T-cell (primary cell): Measurements from ENCODE around the gene SLC6A6. TPM values are rescaled to one million over a fixed set of nuclear protein-coding genes. Genes with fewer than 3 reads are reported as not detected.
A peak's percentile ranks its signal among the peaks of the same experiment; 100 is the strongest.

Experiments used
- ATAC-seq, 4 experiments: fragments of 200-7000 bp in 3 of 4; fragments of 150-1000 bp in 1 of 4; cut with Tn5 transposase; replicated peaks in 1 of 4; 1 replicate in 3 of 4; 2 replicates in 1 of 4; pipeline ENCODE4 v1.10.0; 2021; ENCODE audit warnings: moderate library complexity in 3 of 4, mild to moderate bottlenecking in 2 of 4, moderate number of reproducible peaks in 1 of 4
- CTCF ChIA-PET, 2 donors: fragments of 300-600 bp; sonication (Branson Sonifier 250); formaldehyde crosslinking; loops; one replicate each; lab custom pipeline; 2022; ENCODE audit warnings: antibody characterized with exemption in 2 of 2; lab: Charles Lee
- POLR2A ChIA-PET, 2 donors: fragments of 300-600 bp; sonication (Branson Sonifier 250); formaldehyde crosslinking; loops; one replicate each; lab custom pipeline; 2022; ENCODE audit warnings: antibody characterized with exemption in 2 of 2; lab: Charles Lee
- DNase-seq, 35 experiments: peaks; one replicate each; pipeline versions ENCODE4 v3.0.0 to v3.0.0-alpha.2; 2013 to 2023
- H3K27ac ChIP-seq: one replicate; pipeline ENCODE4 v1.5.1; 2013; ENCODE audit warnings: low read length
- H3K27me3 ChIP-seq, 2 experiments: replicated peaks in 1 of 2; 1 replicate in 1 of 2; 2 replicates in 1 of 2; pipeline versions ENCODE4 v1.6.1 to v1.7.0; 2013; ENCODE audit warnings: low read length in 1 of 2, mixed read lengths in 1 of 2; ENCODE audit not compliant: control insufficient read depth in 2 of 2, insufficient read depth in 2 of 2; ENCODE audit errors: extremely low read depth in 1 of 2
- H3K36me3 ChIP-seq, 2 donors: 1 replicate in 1 of 2; 2 replicates in 1 of 2; pipeline versions ENCODE4 v1.6.1 to v1.7.0; 2013; ENCODE audit warnings: low read length in 1 of 2; ENCODE audit not compliant: control insufficient read depth in 2 of 2, insufficient read depth in 1 of 2; ENCODE audit errors: extremely low read depth in 1 of 2
- H3K4me1 ChIP-seq, 2 experiments: 1 replicate in 1 of 2; 2 replicates in 1 of 2; pipeline versions ENCODE4 v1.6.1 to v1.7.0; 2013; ENCODE audit warnings: low read length in 2 of 2, mixed read lengths in 1 of 2; ENCODE audit not compliant: insufficient read depth in 2 of 2, control insufficient read depth in 1 of 2; ENCODE audit errors: extremely low read depth in 1 of 2
- H3K4me3 ChIP-seq, 2 donors: 1 replicate in 1 of 2; 2 replicates in 1 of 2; pipeline versions ENCODE4 v1.5.1 to v1.7.0; 2013; ENCODE audit warnings: mild to moderate bottlenecking in 2 of 2, low read length in 1 of 2, moderate library complexity in 1 of 2; ENCODE audit not compliant: control insufficient read depth in 1 of 2; ENCODE audit errors: extremely low read depth in 1 of 2
- H3K9me3 ChIP-seq: 2 replicates; pipeline ENCODE4 v1.7.0; 2013
- H3K27ac Mint-ChIP-seq, 2 donors: one replicate each; pipeline ENCODE4 v1.8.0; 2020 to 2021; ENCODE audit warnings: mild to moderate bottlenecking in 2 of 2, mixed read lengths in 2 of 2
- H3K27me3 Mint-ChIP-seq, 2 donors: one replicate each; pipeline ENCODE4 v1.8.0; 2021 to 2022; ENCODE audit warnings: mixed read lengths in 2 of 2
- H3K36me3 Mint-ChIP-seq: one replicate; pipeline ENCODE4 v1.8.0; 2021; ENCODE audit warnings: mixed read lengths
- H3K4me1 Mint-ChIP-seq, 3 donors: one replicate each; pipeline ENCODE4 v1.8.0; 2020 to 2022; ENCODE audit warnings: mixed read lengths in 3 of 3, mild to moderate bottlenecking in 1 of 3
- H3K4me3 Mint-ChIP-seq, 3 donors: one replicate each; pipeline ENCODE4 v1.8.0; 2020 to 2022; ENCODE audit warnings: mild to moderate bottlenecking in 3 of 3, mixed read lengths in 3 of 3, moderate library complexity in 3 of 3
- H3K9me3 Mint-ChIP-seq, 3 donors: one replicate each; pipeline ENCODE4 v1.8.0; 2020 to 2022; ENCODE audit warnings: mixed read lengths in 3 of 3
- WGBS: methylation state at CpG from one replicate; pipeline ENCODE4 v1.1.5; 2013; ENCODE audit warnings: missing lambda C conversion rate; ENCODE audit not compliant: insufficient coverage; 5-methylcytosine and 5-hydroxymethylcytosine counted together
- total RNA-seq, 35 experiments: library from RNA in 6 of 35; stranded (reverse) in 6 of 35; fragments of 120-200 nt in 1 of 35; gene quantifications; one replicate each; pipeline versions ENCODE4 v1.2.1 to v1.2.4 and lab custom pipeline; 2013 to 2026

The SLC6A6 gene
- total RNA-seq, 5 donors from 2014 or later (not counting 1 experiment from before 2014, with no cell fraction given): 49.3 to 72.5 (median 63.6) TPM

GRCh38 chr3:14438929-14439328 is 36.5 kb downstream of the SLC6A6 start:
- POLR2A ChIA-PET: interaction anchor here in 1 of 2 donors (0.5 kb wide), 1 partner anchor 243 kb away, joined by 6 read pairs; no protein-coding TSS in a partner anchor
- H3K27ac ChIP-seq: no peak overlapping the region
- Mint-ChIP-seq H3K27me3 (no peaks in the 10 kb centered on the region), H3K4me1 (peaks cover 30 to 58% (median 34%) of the 10 kb centered on the region in 3 donors), H3K9me3 (no peaks in the 10 kb centered on the region), H3K4me3 (no peak overlapping the region), H3K36me3 (peaks cover 4% of the 10 kb centered on the region), H3K27ac (no peak overlapping the region)
- ATAC-seq (no peak), DNase-seq (no peak)
- no peaks in the 10 kb centered on the region for H3K27me3 ChIP-seq
- H3K9me3 ChIP-seq: no peaks in the 10 kb centered on the region
- H3K4me1 ChIP-seq: peaks cover 0 to 64% of the 10 kb centered on the region in 2 experiments
- 50% methylated on average over 2 of the region's 6 CpGs for WGBS
- H3K4me3 ChIP-seq: no peak overlapping the region
- CTCF ChIA-PET: no interaction called here
- peaks cover 0 to 6% of the 10 kb centered on the region in 2 donors for H3K36me3 ChIP-seq

- ATAC-seq: no peak
- peaks cover 23 to 51% (median 27%) of the 10 kb centered on the region in 3 donors for H3K4me1 Mint-ChIP-seq
- no peaks in the 10 kb centered on the region for H3K9me3 ChIP-seq
- no peak overlapping the region for H3K4me3 ChIP-seq
- H3K27me3 Mint-ChIP-seq: no peaks in the 10 kb centered on the region
- POLR2A ChIA-PET: no interaction called here
- peaks cover 3 to 12% of the 10 kb centered on the region in 2 donors for H3K36me3 ChIP-seq
- 91% methylated on average over 10 of the region's 13 CpGs for WGBS
- CTCF ChIA-PET: no interaction called here
- no peak overlapping the region for H3K4me3 Mint-ChIP-seq
- H3K4me1 ChIP-seq: peaks cover 0 to 57% of the 10 kb centered on the region in 2 experiments
- H3K27ac Mint-ChIP-seq: peak overlapping the region in 1 of 2 donors; percentile 25
- H3K36me3 Mint-ChIP-seq: peaks cover 10% of the 10 kb centered on the region
- no peaks in the 10 kb centered on the region for H3K9me3 Mint-ChIP-seq
- no peak overlapping the region for H3K27ac ChIP-seq
- no peaks in the 10 kb centered on the region for H3K27me3 ChIP-seq
- peak in 1 of 35 experiments; percentile 42 for DNase-seq
These were observed 37.2 kb downstream of the SLC6A6 start for GRCh38 chr3:14439501-14440167.

DNA sequence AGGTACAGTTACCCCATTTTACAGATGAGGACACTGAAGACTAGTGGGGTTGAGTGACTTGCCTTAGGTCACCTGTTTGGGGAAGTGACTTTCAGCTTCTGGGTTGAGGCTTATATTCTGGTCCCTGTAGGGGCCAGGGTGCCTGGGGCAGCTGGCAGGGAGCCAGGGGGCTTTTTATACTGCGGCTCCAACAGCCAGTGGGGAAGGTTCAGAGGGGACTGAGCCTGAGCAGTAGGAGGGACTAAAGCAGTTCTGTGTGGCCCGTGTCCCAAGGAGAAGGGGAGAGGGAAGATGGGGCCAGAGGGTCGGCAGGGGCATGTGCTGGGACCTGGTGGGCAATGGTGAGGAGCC is 37.7 kb downstream of the SLC6A6 start:
- H3K4me1 ChIP-seq: peaks cover 0 to 52% of the 10 kb centered on the region in 2 experiments
- ATAC-seq (no peak), DNase-seq (no peak)
- H3K9me3 ChIP-seq: no peaks in the 10 kb centered on the region
- no peak overlapping the region for H3K4me3 Mint-ChIP-seq
- no peaks in the 10 kb centered on the region for H3K9me3 Mint-ChIP-seq
- no peak overlapping the region for H3K4me3 ChIP-seq
- no peaks in the 10 kb centered on the region for H3K27me3 ChIP-seq
- ChIA-PET POLR2A (no interaction called here), CTCF (no interaction called here)
- no peak overlapping the region for H3K27ac ChIP-seq
- H3K36me3 Mint-ChIP-seq: peaks cover 10% of the 10 kb centered on the region
- H3K27ac Mint-ChIP-seq: peak overlapping the region in 1 of 2 donors; percentile 25
- WGBS: 91% methylated on average over 3 of the region's 3 CpGs
- no peaks in the 10 kb centered on the region for H3K27me3 Mint-ChIP-seq
- peaks cover 3 to 13% of the 10 kb centered on the region in 2 donors for H3K36me3 ChIP-seq
- peaks cover 19 to 46% (median 22%) of the 10 kb centered on the region in 3 donors for H3K4me1 Mint-ChIP-seq

GRCh38 chr3:14440531-14441239 is 38.3 kb downstream of the SLC6A6 start:
- DNase-seq (no peak), ATAC-seq (no peak)
- Histone ChIP-seq H3K9me3 (no peaks in the 10 kb centered on the region), H3K36me3 (peaks cover 3 to 17% of the 10 kb centered on the region in 2 donors), H3K27ac (no peak overlapping the region), H3K4me3 (no peak overlapping the region), H3K4me1 (peaks cover 0 to 46% of the 10 kb centered on the region in 2 experiments), H3K27me3 (no peaks in the 10 kb centered on the region)
- ChIA-PET POLR2A (no interaction called here), CTCF (no interaction called here)
- Mint-ChIP-seq H3K27me3 (no peaks in the 10 kb centered on the region), H3K4me3 (no peak overlapping the region), H3K27ac (no peak overlapping the region), H3K4me1 (peaks cover 17 to 40% (median 19%) of the 10 kb centered on the region in 3 donors), H3K36me3 (peaks cover 13% of the 10 kb centered on the region), H3K9me3 (no peaks in the 10 kb centered on the region)
- 78% methylated on average over 9 of the region's 11 CpGs for WGBS

DNA sequence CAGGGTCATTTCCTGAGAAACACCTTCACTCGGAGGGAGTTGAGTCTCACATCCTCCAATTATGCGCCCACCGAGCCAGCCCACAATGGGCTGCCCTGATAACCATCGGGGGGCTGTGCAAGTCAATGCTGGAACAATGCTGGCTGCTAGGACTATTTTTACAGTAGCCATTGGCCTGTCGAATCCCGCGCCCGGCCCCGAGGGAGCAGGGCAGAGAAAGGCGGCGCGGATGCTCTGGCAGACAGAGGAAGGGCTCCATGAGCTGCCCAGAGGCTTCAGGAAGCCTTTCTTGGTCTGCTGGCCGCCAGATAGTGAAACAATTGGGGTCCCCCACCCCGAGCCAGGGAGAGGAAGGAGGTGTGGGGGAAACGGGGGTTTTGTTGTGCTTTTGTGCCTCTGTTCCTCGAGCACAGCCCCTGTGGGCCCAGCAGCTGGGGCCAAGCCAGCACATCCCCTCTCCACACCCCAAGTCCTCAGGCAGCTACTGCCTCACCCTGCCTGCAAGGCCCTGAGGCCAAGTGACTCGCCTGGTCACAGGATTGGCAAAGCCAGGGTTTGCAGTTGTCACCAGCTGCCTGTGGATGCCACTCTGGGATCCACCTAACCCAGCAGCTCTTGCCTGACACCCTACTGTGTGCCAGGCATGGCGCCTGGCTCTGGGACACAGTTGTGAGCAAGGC is 39.0 kb downstream of the SLC6A6 start:
- ChIA-PET CTCF (no interaction called here), POLR2A (no interaction called here)
- Histone ChIP-seq H3K4me3 (no peak overlapping the region), H3K27ac (no peak overlapping the region), H3K36me3 (peaks cover 3 to 24% of the 10 kb centered on the region in 2 donors), H3K9me3 (no peaks in the 10 kb centered on the region), H3K27me3 (no peaks in the 10 kb centered on the region), H3K4me1 (peaks cover 0 to 45% of the 10 kb centered on the region in 2 experiments)
- ATAC-seq: no peak
- Mint-ChIP-seq H3K4me3 (no peak overlapping the region), H3K4me1 (peaks cover 16 to 36% (median 19%) of the 10 kb centered on the region in 3 donors), H3K27me3 (no peaks in the 10 kb centered on the region), H3K9me3 (no peaks in the 10 kb centered on the region), H3K36me3 (peaks cover 20% of the 10 kb centered on the region), H3K27ac (no peak overlapping the region)
- WGBS: 94% methylated on average over 10 of the region's 18 CpGs
- DNase-seq: no peak

DNA sequence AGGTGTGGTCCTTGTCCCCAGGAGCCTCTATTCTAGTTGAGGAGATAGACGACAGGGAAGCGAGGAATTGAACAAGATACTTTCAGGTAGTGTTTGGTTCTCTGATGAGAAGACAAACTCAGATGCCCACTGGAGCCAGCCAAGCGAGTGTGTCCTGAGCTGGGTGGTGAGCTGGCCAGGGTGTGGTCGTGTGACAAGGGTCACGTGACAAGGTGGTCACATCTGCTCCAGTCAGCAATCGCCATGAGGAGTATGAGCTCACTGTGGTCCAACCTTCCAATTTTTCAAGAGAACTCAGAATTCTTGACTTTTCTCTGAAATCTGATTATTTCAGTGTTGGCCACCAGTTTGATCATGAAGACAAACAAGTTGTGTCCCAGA is 39.5 kb downstream of the SLC6A6 start:
- no peak for ATAC-seq
- no peak overlapping the region for H3K27ac ChIP-seq
- peaks cover 0 to 39% of the 10 kb centered on the region in 2 experiments for H3K4me1 ChIP-seq
- ChIA-PET CTCF (interaction anchor here in 1 of 2 donors (0.6 kb wide), 1 partner anchor 185 kb away, joined by 3 read pairs; no protein-coding TSS in a partner anchor), POLR2A (no interaction called here)
- no peaks in the 10 kb centered on the region for H3K9me3 ChIP-seq
- peaks cover 3 to 29% of the 10 kb centered on the region in 2 donors for H3K36me3 ChIP-seq
- H3K27me3 Mint-ChIP-seq: no peaks in the 10 kb centered on the region
- H3K9me3 Mint-ChIP-seq: no peaks in the 10 kb centered on the region
- 98% methylated on average over 6 of the region's 6 CpGs for WGBS
- DNase-seq: no peak
- H3K4me3 ChIP-seq: no peak overlapping the region
- peaks cover 12 to 31% (median 19%) of the 10 kb centered on the region in 3 donors for H3K4me1 Mint-ChIP-seq
- peaks cover 24% of the 10 kb centered on the region for H3K36me3 Mint-ChIP-seq
- H3K27me3 ChIP-seq: no peaks in the 10 kb centered on the region
- H3K27ac Mint-ChIP-seq: no peak overlapping the region
- H3K4me3 Mint-ChIP-seq: no peak overlapping the region
